ENCODE data around the gene TAT. TPM values are rescaled to one million over a fixed set of nuclear protein-coding genes. Genes with fewer than 3 reads are reported as not detected.
"Not testable (repeated sequence)": the region's sequence is repeated elsewhere in the genome, so short reads cannot be mapped to it uniquely, and the experiment has no call there.

Gene TAT
- polyA plus RNA-seq, 3 donors: not detected

- no peak overlapping the region for H2AFZ ChIP-seq (ENCODE audit: insufficient read depth, low read depth, low read length, poor library complexity, severe bottlenecking)
Measured at GRCh38 chr16:71585318-71585703, 8.4 kb upstream of the TAT start.

DNA sequence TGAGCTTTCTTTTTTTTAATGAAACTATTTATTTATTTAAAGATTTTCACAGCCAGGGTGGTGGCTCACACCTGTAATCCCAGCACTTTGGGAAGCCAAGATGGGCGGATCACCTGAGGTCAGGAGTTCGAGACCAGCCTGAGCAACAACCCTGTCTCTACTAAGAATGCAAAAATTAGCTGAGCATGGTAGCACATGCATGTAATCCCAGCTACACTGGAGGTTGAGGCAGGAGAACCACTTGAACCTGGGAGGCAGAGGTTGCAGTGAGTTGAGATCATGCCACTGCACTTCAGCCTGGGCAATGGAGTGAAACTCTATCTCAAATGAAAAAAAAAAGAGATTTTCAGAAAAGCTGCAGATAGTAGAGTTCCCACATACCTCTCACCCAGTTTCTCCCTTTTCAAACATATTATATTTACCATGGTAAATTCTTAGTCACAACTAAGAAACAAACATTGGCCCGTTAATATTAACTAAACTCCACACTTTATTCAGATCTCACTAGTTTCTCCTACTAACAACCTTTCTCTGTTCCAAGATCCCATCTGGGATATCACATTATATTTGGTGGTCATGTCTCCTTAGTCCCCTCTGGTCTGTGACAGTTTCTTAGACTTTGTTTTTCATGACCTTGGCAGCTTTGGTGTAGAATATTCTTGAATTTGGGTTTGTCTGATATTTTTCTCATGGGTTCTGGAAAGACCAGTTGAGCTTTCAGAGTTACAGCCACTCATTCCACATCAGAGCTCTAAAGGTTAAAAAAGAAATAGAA, 7.8 kb upstream of the TAT start:
- H3K4me3 Mint-ChIP-seq: no peak overlapping the region
- H3K27ac Mint-ChIP-seq: no peak overlapping the region

More at GRCh38 chr16:71585318-71585703, 8.4 kb upstream of the TAT start:
- Histone ChIP-seq H3K4me1 (ENCODE audit: control insufficient read depth in 1 of 2, insufficient read depth in 2 of 2, low read length in 2 of 2) (no peaks in the 10 kb centered on the region), H3K4me2 (replicated peaks; ENCODE audit: extremely low read depth, low read length, poor library complexity, severe bottlenecking) (no peak overlapping the region), H3K4me3 (replicated peaks in 1 of 3; ENCODE audit: low read depth in 2 of 3, low read length in 3 of 3) (no peak overlapping the region), H3K36me3 (replicated peaks in 1 of 2; ENCODE audit: control insufficient read depth in 1 of 2, insufficient read depth in 2 of 2, low read length in 2 of 2) (no peaks in the 10 kb centered on the region), H3K27me3 (ENCODE audit: control insufficient read depth in 2 of 2, insufficient read depth in 2 of 2, low read length in 2 of 2) (peaks cover 0 to 4% of the 10 kb centered on the region in 2 donors), H3K79me2 (ENCODE audit: insufficient read depth, low read length) (no peaks in the 10 kb centered on the region), H3K9me3 (replicated peaks in 1 of 2; ENCODE audit: control insufficient read depth in 1 of 2, insufficient read depth in 1 of 2, low read length in 2 of 2) (no peaks in the 10 kb centered on the region), H3K9ac (ENCODE audit: insufficient read depth, low read length, poor library complexity, severe bottlenecking) (no peak overlapping the region), H4K20me1 (ENCODE audit: insufficient read depth, low read length) (no peaks in the 10 kb centered on the region), H3K27ac (ENCODE audit: low read depth in 1 of 2, low read length in 2 of 2) (no peak overlapping the region)
- H3K9me3 Mint-ChIP-seq: peaks cover 2 to 7% (median 2%) of the 10 kb centered on the region in 7 donors
- peaks cover 4 to 26% (median 17%) of the 10 kb centered on the region in 3 donors for H3K27me3 Mint-ChIP-seq (ENCODE audit: low read depth in 3 of 3)
- WGBS (ENCODE audit: insufficient coverage): 48% methylated on average over 3 of the region's 4 CpGs
- TF ChIP-seq, protein P1, sequence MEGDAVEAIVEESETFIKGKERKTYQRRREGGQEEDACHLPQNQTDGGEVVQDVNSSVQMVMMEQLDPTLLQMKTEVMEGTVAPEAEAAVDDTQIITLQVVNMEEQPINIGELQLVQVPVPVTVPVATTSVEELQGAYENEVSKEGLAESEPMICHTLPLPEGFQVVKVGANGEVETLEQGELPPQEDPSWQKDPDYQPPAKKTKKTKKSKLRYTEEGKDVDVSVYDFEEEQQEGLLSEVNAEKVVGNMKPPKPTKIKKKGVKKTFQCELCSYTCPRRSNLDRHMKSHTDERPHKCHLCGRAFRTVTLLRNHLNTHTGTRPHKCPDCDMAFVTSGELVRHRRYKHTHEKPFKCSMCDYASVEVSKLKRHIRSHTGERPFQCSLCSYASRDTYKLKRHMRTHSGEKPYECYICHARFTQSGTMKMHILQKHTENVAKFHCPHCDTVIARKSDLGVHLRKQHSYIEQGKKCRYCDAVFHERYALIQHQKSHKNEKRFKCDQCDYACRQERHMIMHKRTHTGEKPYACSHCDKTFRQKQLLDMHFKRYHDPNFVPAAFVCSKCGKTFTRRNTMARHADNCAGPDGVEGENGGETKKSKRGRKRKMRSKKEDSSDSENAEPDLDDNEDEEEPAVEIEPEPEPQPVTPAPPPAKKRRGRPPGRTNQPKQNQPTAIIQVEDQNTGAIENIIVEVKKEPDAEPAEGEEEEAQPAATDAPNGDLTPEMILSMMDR (IDR thresholded peaks at IDR 0.05): no peak
- no peak overlapping the region for H3K4me3 Mint-ChIP-seq
- DNase-seq: no peak
- no peaks in the 10 kb centered on the region for H3K36me3 Mint-ChIP-seq
- no peak overlapping the region for H3K27ac Mint-ChIP-seq
- intact Hi-C loops (cut with micrococcal nuclease): no loop called here
- H3K4me1 Mint-ChIP-seq: peaks cover under 1% of the 10 kb centered on the region

GRCh38 chr16:71582553-71582848, 5.6 kb upstream of the TAT start:
- not testable (repeated sequence) for DNase-seq

More for the DNA sequence above, 7.8 kb upstream of the TAT start:
- no peak for DNase-seq
- TF ChIP-seq, protein P1 (IDR thresholded peaks at IDR 0.05): no peak
- Histone ChIP-seq H3K79me2 (ENCODE audit: insufficient read depth, low read length) (no peaks in the 10 kb centered on the region), H3K4me1 (ENCODE audit: control insufficient read depth in 1 of 2, insufficient read depth in 2 of 2, low read length in 2 of 2) (no peaks in the 10 kb centered on the region), H3K4me2 (replicated peaks; ENCODE audit: extremely low read depth, low read length, poor library complexity, severe bottlenecking) (no peak overlapping the region), H3K27ac (ENCODE audit: low read depth in 1 of 2, low read length in 2 of 2) (no peak overlapping the region), H2AFZ (ENCODE audit: insufficient read depth, low read depth, low read length, poor library complexity, severe bottlenecking) (no peak overlapping the region), H3K4me3 (replicated peaks in 1 of 3; ENCODE audit: low read depth in 2 of 3, low read length in 3 of 3) (no peak overlapping the region), H4K20me1 (ENCODE audit: insufficient read depth, low read length) (no peaks in the 10 kb centered on the region), H3K9ac (ENCODE audit: insufficient read depth, low read length, poor library complexity, severe bottlenecking) (no peak overlapping the region), H3K36me3 (replicated peaks in 1 of 2; ENCODE audit: control insufficient read depth in 1 of 2, insufficient read depth in 2 of 2, low read length in 2 of 2) (no peaks in the 10 kb centered on the region), H3K9me3 (replicated peaks in 1 of 2; ENCODE audit: control insufficient read depth in 1 of 2, insufficient read depth in 1 of 2, low read length in 2 of 2) (no peaks in the 10 kb centered on the region), H3K27me3 (ENCODE audit: control insufficient read depth in 2 of 2, insufficient read depth in 2 of 2, low read length in 2 of 2) (peaks cover 0 to 4% of the 10 kb centered on the region in 2 donors)
- Mint-ChIP-seq H3K9me3 (peaks cover 2 to 7% (median 2%) of the 10 kb centered on the region in 7 donors), H3K4me1 (peaks cover 2% of the 10 kb centered on the region), H3K27me3 (ENCODE audit: low read depth in 3 of 3) (peaks cover 4 to 26% (median 19%) of the 10 kb centered on the region in 3 donors), H3K36me3 (no peaks in the 10 kb centered on the region)
- intact Hi-C loops (cut with micrococcal nuclease): no loop called here
- WGBS (ENCODE audit: insufficient coverage): 100% methylated on average over 2 of the region's 3 CpGs

More at GRCh38 chr16:71582553-71582848, 5.6 kb upstream of the TAT start:
- H3K27ac ChIP-seq (ENCODE audit: low read depth in 1 of 2, low read length in 2 of 2); intact Hi-C loops (cut with micrococcal nuclease); H3K36me3 Mint-ChIP-seq; H3K4me3 ChIP-seq (replicated peaks in 1 of 3; ENCODE audit: low read depth in 2 of 3, low read length in 3 of 3); H3K36me3 ChIP-seq (replicated peaks in 1 of 2; ENCODE audit: control insufficient read depth in 1 of 2, insufficient read depth in 2 of 2, low read length in 2 of 2); H3K4me1 Mint-ChIP-seq; H3K9me3 Mint-ChIP-seq; H4K20me1 ChIP-seq (ENCODE audit: insufficient read depth, low read length); H3K9me3 ChIP-seq (replicated peaks in 1 of 2; ENCODE audit: control insufficient read depth in 1 of 2, insufficient read depth in 1 of 2, low read length in 2 of 2); H2AFZ ChIP-seq (ENCODE audit: insufficient read depth, low read depth, low read length, poor library complexity, severe bottlenecking); H3K4me2 ChIP-seq (replicated peaks; ENCODE audit: extremely low read depth, low read length, poor library complexity, severe bottlenecking); H3K27me3 ChIP-seq (ENCODE audit: control insufficient read depth in 2 of 2, insufficient read depth in 2 of 2, low read length in 2 of 2); H3K9ac ChIP-seq (ENCODE audit: insufficient read depth, low read length, poor library complexity, severe bottlenecking); H3K4me3 Mint-ChIP-seq; H3K27ac Mint-ChIP-seq; H3K4me1 ChIP-seq (ENCODE audit: control insufficient read depth in 1 of 2, insufficient read depth in 2 of 2, low read length in 2 of 2); H3K79me2 ChIP-seq (ENCODE audit: insufficient read depth, low read length): not testable (repeated sequence)
- peaks cover 5 to 23% (median 23%) of the 10 kb centered on the region in 3 donors for H3K27me3 Mint-ChIP-seq (ENCODE audit: low read depth in 3 of 3)
- 100% methylated on average over 1 of the region's 5 CpGs for WGBS (ENCODE audit: insufficient coverage)

Data from CD14-positive monocyte (primary cell).